ENCODE data around the gene SWAP70.
A peak's percentile ranks its signal among the peaks of the same experiment; 100 is the strongest.

SWAP70 gene

DNA sequence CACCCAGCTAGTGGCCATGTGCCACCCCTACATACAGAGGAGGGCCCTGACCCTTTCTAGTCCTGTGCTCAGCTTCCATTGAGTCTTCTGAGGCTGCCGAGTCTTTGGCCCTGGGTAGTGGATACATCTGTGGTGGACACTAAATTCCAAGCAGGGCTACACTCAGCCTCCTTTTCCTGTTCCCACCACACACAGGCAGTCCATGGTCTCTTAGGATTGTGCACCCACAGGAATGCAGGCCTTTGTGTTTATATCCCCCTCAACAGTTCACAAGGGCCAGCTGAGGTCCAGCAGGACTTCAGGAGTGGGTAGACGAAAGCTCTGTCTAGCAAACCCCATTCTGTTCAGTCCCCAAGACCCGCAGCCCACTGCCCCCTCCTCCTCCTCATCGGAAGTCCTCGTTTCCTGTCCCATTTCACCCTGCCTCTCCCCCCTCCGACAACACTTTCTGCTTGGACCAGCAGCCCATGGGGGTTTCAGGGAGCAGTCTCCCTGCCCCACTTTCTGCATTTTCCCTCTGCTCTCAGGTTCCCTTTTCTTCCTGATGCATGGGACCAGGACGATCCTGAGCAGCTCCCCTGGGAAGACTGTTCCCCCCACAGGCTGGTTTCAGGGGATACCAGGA is 91.8 kb downstream of the SWAP70 start:
- DNase-seq = no peak

- no peak for DNase-seq
These were observed 92.6 kb downstream of the SWAP70 start for GRCh38 chr11:9756461-9756860.

- no peak for DNase-seq
These were observed 93.0 kb downstream of the SWAP70 start for GRCh38 chr11:9756878-9757277.

DNA sequence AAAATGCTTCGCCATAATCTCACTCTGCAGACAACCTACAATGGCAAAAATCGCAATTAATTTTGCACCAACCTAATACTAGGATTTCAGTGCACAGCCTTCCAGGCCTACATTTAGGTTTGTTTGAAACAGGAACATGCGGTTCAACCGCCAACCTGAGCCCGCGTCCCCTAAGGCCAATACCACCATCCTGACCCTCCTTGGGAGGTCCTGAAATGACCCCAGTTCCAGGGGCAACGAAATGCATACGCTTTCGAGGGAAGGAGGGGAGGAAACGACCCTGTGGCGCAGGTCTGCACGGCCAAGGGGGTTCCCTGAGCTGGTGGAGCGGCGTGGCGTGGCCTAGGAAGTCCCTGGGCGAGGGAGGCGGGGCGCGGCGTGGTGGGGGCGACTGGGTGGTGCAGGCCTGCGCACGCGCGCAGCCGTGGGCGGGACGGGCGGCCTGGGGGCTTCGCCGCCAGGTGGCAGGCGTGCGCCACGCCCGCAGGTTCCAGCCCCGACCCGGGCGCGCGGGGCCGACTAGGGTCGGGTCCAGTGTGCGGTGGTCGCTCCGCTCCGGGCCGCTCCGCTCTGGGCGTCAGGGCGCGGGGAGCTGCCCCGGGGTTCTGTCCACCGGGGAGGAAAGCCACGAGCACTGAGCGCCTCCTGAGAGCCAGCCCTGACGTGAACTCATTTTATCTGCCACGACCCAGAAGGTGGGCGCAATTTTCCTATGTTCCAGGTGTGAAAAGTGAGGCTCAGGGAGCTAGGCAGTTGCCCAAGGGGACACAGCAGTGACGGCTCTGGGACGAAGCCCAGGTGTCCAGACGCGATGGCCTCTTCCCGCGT is 94.1 kb downstream of the SWAP70 start:
- peak; percentile 87 to 90 (median 88) for DNase-seq

DNA sequence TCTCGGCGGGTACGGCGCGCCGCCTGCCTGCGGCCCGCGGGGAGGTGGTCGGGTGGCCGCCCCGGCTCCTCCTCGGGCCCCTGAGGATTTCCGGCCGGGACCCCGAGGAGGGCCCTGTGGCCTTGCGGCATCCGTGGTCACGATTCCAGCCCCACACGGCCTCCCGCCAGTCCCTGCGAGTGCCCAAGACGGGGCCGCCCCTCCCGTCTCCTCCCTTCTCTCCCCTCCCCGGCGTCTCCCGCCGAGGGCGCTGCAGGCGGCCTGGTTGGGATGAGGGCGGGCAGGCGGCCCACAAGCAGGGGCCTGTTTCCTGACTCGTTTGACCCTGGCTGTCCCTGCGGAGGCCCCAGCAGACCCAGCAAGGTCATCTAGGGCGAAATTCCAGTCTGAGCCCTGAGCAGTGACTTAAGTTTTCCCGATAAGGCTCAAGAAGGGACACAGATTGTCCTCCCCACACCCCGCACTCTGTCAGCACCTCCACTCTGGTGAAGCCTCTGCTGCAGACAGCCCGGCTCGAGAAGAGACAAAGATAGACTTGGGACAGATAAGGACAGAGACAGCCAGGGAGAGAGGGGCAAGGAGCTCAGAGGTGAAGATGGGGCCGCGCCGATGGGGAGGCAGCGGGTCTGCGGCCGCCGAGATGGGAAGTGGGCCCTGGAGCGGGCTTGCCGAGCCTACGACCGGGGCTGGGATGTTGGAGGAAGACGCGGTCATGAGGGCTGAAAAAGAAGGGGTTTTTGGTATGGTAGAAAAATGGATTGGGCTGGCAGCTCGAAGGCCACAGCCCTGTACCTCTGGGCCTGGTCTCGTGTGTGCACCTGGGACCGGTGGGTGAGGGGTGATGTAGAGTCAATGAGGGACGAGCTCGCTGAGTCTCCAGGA is 95.0 kb downstream of the SWAP70 start:
- DNase-seq = peak; percentile 25 to 59 (median 30)

DNA sequence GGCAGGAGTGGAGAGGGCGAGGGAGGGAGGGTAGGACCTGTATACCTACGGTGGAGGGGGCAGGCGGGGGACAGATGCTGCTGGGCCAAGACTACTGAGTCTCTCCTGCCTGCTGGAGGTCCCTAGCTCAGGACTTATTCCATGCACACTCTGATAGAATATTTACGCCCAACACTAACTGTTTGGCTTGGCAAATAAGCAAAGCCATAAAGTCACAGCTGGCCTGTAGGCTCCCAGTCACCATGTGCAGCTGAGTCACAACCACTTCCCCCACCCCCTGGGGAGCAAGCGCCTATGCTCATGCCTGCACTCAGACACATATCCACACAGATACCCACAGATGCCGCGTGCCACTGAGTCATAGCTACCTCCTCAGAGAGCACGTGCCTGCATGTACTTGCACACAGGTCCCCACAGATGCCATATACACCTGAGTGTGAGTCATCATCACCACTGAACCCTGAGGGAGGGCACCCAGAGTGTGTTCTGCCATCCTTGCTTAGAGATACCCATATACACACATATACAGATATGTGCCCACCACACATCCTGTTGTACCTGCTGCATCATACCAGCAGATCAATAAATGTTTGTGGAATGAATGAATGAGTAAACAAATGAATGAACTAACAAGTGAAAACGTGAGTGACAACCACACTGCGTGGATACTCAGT is 95.8 kb downstream of the SWAP70 start:
- DNase-seq = peak; percentile 32 to 93 (median 64)

GRCh38 chr11:9760193-9760575 is 96.3 kb downstream of the SWAP70 start:
- no peak for DNase-seq

DNA sequence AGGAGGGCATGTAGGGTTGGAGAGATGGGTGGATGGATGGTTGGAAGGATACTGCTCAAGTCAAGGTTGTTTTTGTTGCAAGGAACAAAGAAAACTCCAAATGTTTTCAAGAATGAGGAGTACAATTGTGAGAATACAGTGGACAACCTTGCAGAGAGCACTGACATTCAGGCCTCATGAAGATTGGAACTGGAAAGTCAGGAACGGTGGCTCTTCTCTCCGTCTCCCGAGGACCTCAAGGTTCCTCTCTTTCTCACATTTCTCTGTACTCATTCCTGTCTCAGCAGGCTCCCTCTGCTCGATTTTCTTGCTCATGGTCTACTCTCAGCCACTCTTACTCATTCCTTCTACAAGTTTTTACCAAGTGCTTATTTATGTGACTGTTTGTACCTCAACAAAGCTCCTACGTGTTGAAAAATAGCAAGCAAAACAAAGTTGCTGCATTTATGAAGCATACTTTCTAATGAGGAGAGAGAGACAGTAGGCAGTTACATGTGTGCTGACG is 97.6 kb downstream of the SWAP70 start:
- no peak for DNase-seq

- DNase-seq = no peak
These were observed 98.7 kb downstream of the SWAP70 start for GRCh38 chr11:9762531-9762930.

DNA sequence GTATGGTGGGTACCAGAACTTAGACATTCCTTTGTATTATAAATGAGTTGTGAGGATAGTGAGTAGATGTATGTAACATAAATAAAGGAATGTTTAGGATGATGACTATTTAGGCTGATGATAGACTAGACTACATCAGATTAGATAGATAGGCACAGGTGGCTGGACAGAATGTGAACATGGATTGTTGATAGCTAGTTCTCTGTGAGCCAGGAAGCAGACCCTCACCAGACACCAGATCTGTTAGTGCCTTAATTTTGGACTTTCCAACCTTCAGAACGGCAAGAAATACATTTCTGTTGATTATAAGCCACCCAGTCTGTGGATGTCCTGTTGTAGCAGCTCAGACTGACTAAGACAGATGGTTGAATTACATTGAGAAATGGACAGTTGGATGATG is 99.4 kb downstream of the SWAP70 start:
- DNase-seq = no peak

GRCh38 chr11:9765320-9766101 is 101.6 kb downstream of the SWAP70 start:
- DNase-seq = no peak

GRCh38 chr11:9769621-9770020 is 105.7 kb downstream of the SWAP70 start:
- DNase-seq = no peak

GRCh38 chr11:9771071-9771511 is 107.2 kb downstream of the SWAP70 start:
- DNase-seq = no peak

DNA sequence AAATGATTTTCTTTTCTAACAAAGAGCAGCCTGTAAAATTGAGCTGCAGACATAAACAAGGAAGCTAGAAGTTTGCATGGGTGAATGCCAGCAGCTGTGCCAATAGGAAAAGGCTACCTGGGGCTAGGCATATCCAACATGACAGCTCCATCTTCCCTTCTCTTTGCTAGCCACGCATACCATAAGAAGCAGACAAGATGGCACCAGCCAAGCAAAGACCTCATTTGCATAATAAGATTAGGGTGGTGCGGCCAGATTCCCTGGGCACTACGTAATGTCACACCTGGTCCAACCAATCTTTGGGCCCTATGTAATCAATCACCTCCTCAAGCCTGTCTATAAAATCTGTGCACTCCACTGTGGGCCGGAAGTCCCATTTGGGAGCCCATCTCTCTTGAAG is 108.3 kb downstream of the SWAP70 start:
- DNase-seq = no peak

DNA sequence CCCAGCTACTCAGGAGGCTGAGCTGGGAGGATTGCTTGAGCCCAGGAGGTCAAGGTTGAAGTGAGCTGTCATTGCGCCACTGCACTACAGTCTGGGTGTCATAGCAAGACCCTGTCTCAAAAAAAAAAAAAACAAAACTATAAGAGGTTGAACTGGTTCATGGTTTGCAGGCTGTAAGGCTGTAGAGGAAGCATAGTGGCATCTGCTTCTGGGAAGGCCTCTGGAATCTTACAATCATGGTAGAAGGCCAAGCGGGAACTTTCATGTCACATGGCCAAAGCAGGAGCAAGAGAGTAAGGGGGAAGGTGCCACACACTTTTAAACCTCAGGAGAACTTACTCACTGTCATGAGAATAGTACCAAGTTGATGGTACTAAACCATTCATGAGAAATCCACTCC is 109.6 kb downstream of the SWAP70 start:
- DNase-seq = no peak

GRCh38 chr11:9774109-9774508 is 110.2 kb downstream of the SWAP70 start:
- DNase-seq = no peak

GRCh38 chr11:9774591-9775397 is 110.9 kb downstream of the SWAP70 start:
- DNase-seq = no peak

GRCh38 chr11:9775398-9775779 is 111.5 kb downstream of the SWAP70 start:
- no peak for DNase-seq

- DNase-seq = no peak
These were observed 112.3 kb downstream of the SWAP70 start for GRCh38 chr11:9776203-9776602.

DNA sequence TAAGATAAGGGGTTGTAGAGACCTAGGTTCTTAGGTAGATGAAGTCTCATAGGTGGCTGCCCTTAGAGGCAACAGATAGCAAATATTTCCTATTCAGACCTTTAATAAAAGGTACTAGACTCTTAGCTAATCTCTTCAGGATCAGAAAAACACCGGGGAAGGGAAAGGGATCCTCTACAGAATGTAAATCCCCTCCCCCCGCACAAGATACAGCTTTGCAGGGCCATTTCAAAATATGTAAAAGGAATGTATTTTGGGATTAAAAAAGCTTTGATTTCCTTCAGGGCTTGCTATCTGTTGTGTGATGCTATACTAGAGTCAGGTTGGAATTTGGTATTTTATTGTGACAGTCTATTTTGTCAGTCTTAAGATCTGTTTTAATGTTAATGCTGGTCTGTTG is 113.2 kb downstream of the SWAP70 start:
- DNase-seq = no peak

- no peak for DNase-seq
These were observed 113.6 kb downstream of the SWAP70 start for GRCh38 chr11:9777525-9777924.
